Esophagus squamous epithelium (tissue), 5 donors: Measurements from ENCODE around the gene CDC14A. TPM values are rescaled to one million over a fixed set of nuclear protein-coding genes. Genes with fewer than 3 reads are reported as not detected.

Source experiments
- DNase-seq: peaks from one replicate; lab custom pipeline; 2025; lab: John Stamatoyannopoulos, UW
- H3K27ac ChIP-seq, 4 donors: fragments of 200-600 bp; sonication (generic); one replicate each; pipeline ENCODE4 v1.5.1; 2016 to 2019; ENCODE audit warnings: mild to moderate bottlenecking in 1 of 4
- H3K27me3 ChIP-seq, 4 donors: fragments of 200-600 bp; sonication (generic); 1 replicate in 3 of 4; 2 replicates in 1 of 4; pipeline versions ENCODE4 v1.5.1 to v1.6.0; 2017 to 2021; ENCODE audit warnings: antibody characterized with exemption in 1 of 4
- H3K36me3 ChIP-seq, 3 donors: fragments of 200-600 bp; sonication (generic); one replicate each; pipeline ENCODE4 v1.5.1; 2016 to 2019
- H3K4me1 ChIP-seq, 3 donors: fragments of 200-600 bp; sonication (generic); one replicate each; pipeline ENCODE4 v1.5.1; 2017 to 2019
- H3K4me3 ChIP-seq, 4 donors: fragments of 200-600 bp; sonication (generic); 1 replicate in 3 of 4; 2 replicates in 1 of 4; pipeline ENCODE4 v1.5.1; 2016 to 2019; ENCODE audit warnings: mild to moderate bottlenecking in 2 of 4, moderate library complexity in 1 of 4
- H3K9me3 ChIP-seq, 3 donors: fragments of 200-600 bp; sonication (generic); one replicate each; pipeline ENCODE4 v1.5.1; 2016 to 2019
- POLR2A ChIP-seq, 4 donors: fragments of 450-650 bp; IDR thresholded peaks; one replicate each; pipeline ENCODE4 v1.6.1; 2017; ENCODE audit warnings: antibody characterized with exemption in 4 of 4, mild to moderate bottlenecking in 4 of 4, moderate library complexity in 3 of 4
- WGBS, 2 donors: methylation state at CpG; one replicate each; pipeline ENCODE4 v1.1.5; 2018; 5-methylcytosine and 5-hydroxymethylcytosine counted together
- intact Hi-C: fragments of 100-400 bp; cut with DNase I; formaldehyde crosslinking; loops from one replicate; pipeline ENCODE4 v1.15.0; 2022
- total RNA-seq, 4 donors: library from RNA; depleted of rRNA; stranded (reverse); fragments of >200 nt; gene quantifications; one replicate each; pipeline ENCODE4 v1.1.0, GENCODE V29; 2016
- TF ChIP-seq, protein P1 (sequence below), 6 experiments: fragments of 450-650 bp in 4 of 6; fragments of 200-600 bp in 2 of 6; sonication (generic) in 2 of 6; IDR thresholded peaks; one replicate each; pipeline ENCODE4 v1.5.1; 2016 to 2019; ENCODE audit warnings: antibody characterized with exemption in 6 of 6, mild to moderate bottlenecking in 4 of 6, moderate library complexity in 4 of 6
- donor health status: DM: yes; HTN: yes; CAD: no.

Gene CDC14A
- total RNA-seq, 4 donors from 2014 or later, result 3.0 to 8.6 (median 4.3) TPM

DNA sequence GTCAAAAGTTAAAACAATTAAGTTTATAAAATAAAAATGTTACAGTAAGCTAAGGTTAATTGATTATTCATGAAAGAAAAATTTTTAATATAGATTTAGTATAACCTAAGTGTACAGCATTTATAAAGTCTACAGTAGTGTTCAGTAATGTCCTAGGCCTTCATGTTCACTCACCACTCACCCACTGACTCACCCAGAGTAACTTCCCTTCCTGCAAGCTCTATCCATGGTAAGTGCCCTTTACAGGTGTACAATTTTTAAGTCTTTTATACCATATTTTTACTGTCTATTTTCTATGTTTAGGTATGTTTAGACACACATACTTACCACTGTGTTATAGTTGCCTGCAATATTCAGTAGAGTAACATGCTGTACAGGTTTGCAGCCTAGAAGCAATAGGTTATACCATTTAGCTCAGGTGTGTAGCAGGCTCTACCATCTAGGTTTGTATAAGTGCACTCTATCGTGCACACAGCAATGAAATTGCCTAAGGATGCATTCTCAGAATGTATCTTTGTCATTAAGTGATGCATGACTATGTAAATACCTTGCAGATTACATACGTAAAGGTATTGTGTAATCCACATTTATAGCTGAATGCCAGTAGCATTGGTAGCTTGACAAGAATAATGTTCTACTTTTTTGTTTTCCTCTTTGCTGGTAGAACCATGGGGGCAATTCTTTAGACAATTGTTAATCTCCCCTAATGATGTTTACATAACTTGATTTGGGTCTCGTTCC is 149.9 kb downstream of the CDC14A start:
- H3K4me3 ChIP-seq, result no peak overlapping the region
- intact Hi-C loops, result no loop called here
- peaks cover 0 to 10% (median 0%) of the 10 kb centered on the region in 3 donors for H3K4me1 ChIP-seq
- H3K27ac ChIP-seq, result no peak overlapping the region
- no peak for TF ChIP-seq POLR2A (IDR thresholded peaks at IDR 0.05)
- TF ChIP-seq, protein P1, sequence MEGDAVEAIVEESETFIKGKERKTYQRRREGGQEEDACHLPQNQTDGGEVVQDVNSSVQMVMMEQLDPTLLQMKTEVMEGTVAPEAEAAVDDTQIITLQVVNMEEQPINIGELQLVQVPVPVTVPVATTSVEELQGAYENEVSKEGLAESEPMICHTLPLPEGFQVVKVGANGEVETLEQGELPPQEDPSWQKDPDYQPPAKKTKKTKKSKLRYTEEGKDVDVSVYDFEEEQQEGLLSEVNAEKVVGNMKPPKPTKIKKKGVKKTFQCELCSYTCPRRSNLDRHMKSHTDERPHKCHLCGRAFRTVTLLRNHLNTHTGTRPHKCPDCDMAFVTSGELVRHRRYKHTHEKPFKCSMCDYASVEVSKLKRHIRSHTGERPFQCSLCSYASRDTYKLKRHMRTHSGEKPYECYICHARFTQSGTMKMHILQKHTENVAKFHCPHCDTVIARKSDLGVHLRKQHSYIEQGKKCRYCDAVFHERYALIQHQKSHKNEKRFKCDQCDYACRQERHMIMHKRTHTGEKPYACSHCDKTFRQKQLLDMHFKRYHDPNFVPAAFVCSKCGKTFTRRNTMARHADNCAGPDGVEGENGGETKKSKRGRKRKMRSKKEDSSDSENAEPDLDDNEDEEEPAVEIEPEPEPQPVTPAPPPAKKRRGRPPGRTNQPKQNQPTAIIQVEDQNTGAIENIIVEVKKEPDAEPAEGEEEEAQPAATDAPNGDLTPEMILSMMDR (IDR thresholded peaks at IDR 0.05), result no peak
- peaks cover 0 to 65% (median 0%) of the 10 kb centered on the region in 4 donors for H3K27me3 ChIP-seq
- peaks cover 0 to 40% (median 0%) of the 10 kb centered on the region in 3 donors for H3K36me3 ChIP-seq
- WGBS, 2 donors, result 35 to 41% methylated on average over 3 of the region's 3 CpGs
- H3K9me3 ChIP-seq, result no peaks in the 10 kb centered on the region
- DNase-seq, result no peak

DNA sequence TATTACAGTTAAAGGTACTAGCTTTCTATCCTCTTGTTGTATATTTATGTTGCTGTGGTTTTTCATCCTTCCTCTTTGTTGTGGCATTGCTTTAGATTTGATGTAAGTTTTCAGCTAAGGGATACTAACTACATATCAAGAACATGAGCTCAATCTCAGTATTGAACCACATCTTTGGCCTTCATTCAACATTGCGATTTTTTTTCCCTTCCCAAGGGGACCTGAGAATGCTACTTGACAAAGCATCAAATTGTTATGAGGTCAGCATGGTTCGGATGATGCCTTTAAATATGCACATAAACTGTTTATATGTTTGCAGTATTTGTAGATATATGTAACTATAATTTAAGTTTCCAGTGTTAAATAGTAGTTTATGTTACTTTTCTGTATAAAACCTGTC is 153.9 kb downstream of the CDC14A start:
- Histone ChIP-seq H3K27ac (no peak overlapping the region), H3K4me1 (peaks cover 0 to 10% (median 0%) of the 10 kb centered on the region in 3 donors), H3K27me3 (peaks cover 0 to 73% (median 0%) of the 10 kb centered on the region in 4 donors), H3K9me3 (no peaks in the 10 kb centered on the region), H3K4me3 (no peak overlapping the region), H3K36me3 (peaks cover 0 to 17% (median 0%) of the 10 kb centered on the region in 3 donors)
- 54 to 61% methylated on average over 2 of the region's 2 CpGs for WGBS, 2 donors
- intact Hi-C loops, result no loop called here
- DNase-seq, result no peak
- TF ChIP-seq, protein P1 (IDR thresholded peaks at IDR 0.05), result no peak
- no peak for TF ChIP-seq POLR2A (IDR thresholded peaks at IDR 0.05)

DNA sequence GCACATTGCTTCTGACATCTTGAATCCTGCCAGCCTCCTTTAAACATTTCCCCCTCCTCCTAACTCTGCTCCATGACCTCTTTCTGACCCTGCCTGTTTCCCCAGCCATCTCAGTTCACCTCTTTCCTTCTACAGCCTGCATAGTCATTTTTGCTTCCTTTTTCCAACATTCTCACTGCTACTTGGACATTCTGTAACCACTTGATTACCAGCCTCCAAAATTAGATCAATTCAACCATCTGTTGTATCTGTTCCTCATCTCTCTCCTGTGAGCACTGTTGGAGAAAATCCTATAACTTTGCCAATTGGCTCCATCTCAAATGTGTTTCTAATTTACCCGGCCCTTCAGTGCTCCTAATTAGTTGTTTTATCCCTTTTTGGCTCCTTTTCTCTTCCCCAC is 158.1 kb downstream of the CDC14A start:
- no peaks in the 10 kb centered on the region for H3K9me3 ChIP-seq
- H3K36me3 ChIP-seq, result peaks cover 0 to 20% (median 0%) of the 10 kb centered on the region in 3 donors
- intact Hi-C loops, result no loop called here
- no peak for TF ChIP-seq POLR2A (IDR thresholded peaks at IDR 0.05)
- TF ChIP-seq, protein P1 (IDR thresholded peaks at IDR 0.05), result no peak
- H3K4me1 ChIP-seq, result no peaks in the 10 kb centered on the region
- WGBS, 2 donors, result 35 to 38% methylated on average over 1 of the region's 1 CpG
- H3K27ac ChIP-seq, result no peak overlapping the region
- H3K27me3 ChIP-seq, result peaks cover 0 to 47% (median 0%) of the 10 kb centered on the region in 4 donors
- H3K4me3 ChIP-seq, result no peak overlapping the region
- DNase-seq, result no peak

DNA sequence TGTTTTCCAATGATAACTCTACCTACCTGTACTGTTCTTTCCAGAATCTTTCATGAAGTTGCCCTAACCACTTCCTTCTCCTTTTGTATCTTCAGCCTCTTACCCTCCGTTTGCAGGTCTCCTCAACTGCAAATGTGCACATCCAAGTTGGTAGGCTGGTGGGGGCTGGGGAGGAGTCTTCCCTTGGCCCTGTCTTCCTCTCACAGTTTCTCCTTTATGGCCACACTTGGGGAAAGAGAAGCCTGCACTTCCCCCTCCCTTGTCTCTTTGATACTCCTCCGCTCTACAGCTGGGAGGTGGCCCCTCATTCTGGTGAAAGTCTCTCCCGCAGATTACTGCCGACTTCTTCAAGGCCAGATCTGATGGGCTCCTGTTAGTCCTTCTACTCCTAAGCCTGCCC is 158.8 kb downstream of the CDC14A start:
- peaks cover 0 to 41% (median 0%) of the 10 kb centered on the region in 4 donors for H3K27me3 ChIP-seq
- 91 to 94% methylated on average over 4 of the region's 4 CpGs for WGBS, 2 donors
- no peak for TF ChIP-seq POLR2A (IDR thresholded peaks at IDR 0.05)
- TF ChIP-seq, protein P1 (IDR thresholded peaks at IDR 0.05), result no peak
- no peak for DNase-seq
- no peaks in the 10 kb centered on the region for H3K9me3 ChIP-seq
- H3K27ac ChIP-seq, result no peak overlapping the region
- H3K4me1 ChIP-seq, result no peaks in the 10 kb centered on the region
- H3K4me3 ChIP-seq, result no peak overlapping the region
- peaks cover 0 to 20% (median 0%) of the 10 kb centered on the region in 3 donors for H3K36me3 ChIP-seq
- intact Hi-C loops, result no loop called here

DNA sequence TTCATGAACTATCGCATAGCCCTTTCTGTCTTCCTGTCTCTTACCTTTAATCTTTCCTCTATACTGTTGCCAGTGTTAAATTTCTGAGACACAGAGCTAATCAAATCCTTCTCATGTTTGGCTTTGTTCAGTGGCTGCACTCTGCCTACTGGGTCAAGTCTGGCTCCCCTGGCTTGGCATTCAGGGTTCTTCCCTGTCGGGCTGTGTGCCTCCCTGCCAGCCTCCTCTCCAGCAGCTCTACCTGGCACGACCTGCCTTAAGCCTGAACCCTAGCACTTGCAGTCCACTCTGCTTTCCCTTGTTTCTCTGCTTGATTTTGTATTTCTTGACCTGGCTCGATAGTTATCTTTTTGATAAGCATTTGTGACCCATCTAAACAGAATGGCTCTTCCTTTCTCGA is 159.5 kb downstream of the CDC14A start:
- TF ChIP-seq POLR2A (IDR thresholded peaks at IDR 0.05), result no peak
- TF ChIP-seq, protein P1 (IDR thresholded peaks at IDR 0.05), result no peak
- Histone ChIP-seq H3K27me3 (peaks cover 0 to 41% (median 0%) of the 10 kb centered on the region in 4 donors), H3K9me3 (no peaks in the 10 kb centered on the region), H3K4me3 (no peak overlapping the region), H3K4me1 (no peaks in the 10 kb centered on the region), H3K36me3 (peaks cover 0 to 20% (median 0%) of the 10 kb centered on the region in 3 donors), H3K27ac (no peak overlapping the region)
- no peak for DNase-seq
- intact Hi-C loops, result no loop called here
- 92 to 93% methylated on average over 5 of the region's 5 CpGs for WGBS, 2 donors
